SK-N-SH treated with all-trans-retinoic acid at 6 μM for 48 hours (cell line): Measurements from ENCODE around the gene TET3.

ENCODE experiments used
- ATAC-seq: fragments of 200-7000 bp; cut with Tn5 transposase; 3 replicates; pipeline ENCODE4 v1.9.1; 2020; ENCODE audit warnings: mild to moderate bottlenecking, moderate library complexity
- ARNTL ChIP-seq: fragments of 450-650 bp; formaldehyde crosslinking; IDR thresholded peaks from 2 replicates; pipeline ENCODE4 v1.5.0; 2020; ENCODE audit warnings: low read depth, mild to moderate bottlenecking, moderate library complexity, borderline replicate concordance
- BACH2 ChIP-seq: fragments of 250-450 bp; sonication (Bioruptor Pico); IDR thresholded peaks from 2 replicates; pipeline ENCODE4 v1.9.0; 2021; ENCODE audit warnings: mild to moderate bottlenecking, borderline replicate concordance
- CREB5 ChIP-seq: fragments of 250-450 bp; sonication (Bioruptor Pico); IDR thresholded peaks from 2 replicates; pipeline ENCODE4 v1.5.1; 2020; ENCODE audit warnings: low read depth, mild to moderate bottlenecking, moderate library complexity
- CSDC2 ChIP-seq: fragments of 250-450 bp; sonication (Bioruptor Pico); IDR thresholded peaks from 2 replicates; pipeline ENCODE4 v1.5.0; 2020; ENCODE audit warnings: mild to moderate bottlenecking, moderate library complexity
- CSRNP3 ChIP-seq: fragments of 250-450 bp; sonication (Bioruptor Pico); IDR thresholded peaks from 2 replicates; pipeline ENCODE4 v1.5.1; 2021; ENCODE audit warnings: mild to moderate bottlenecking, moderate library complexity
- GLIS3 ChIP-seq: fragments of 250-450 bp; sonication (Bioruptor Pico); IDR thresholded peaks from 2 replicates; pipeline ENCODE4 v1.5.0; 2020; ENCODE audit warnings: mild to moderate bottlenecking, moderate library complexity
- OSR1 ChIP-seq: fragments of 250-450 bp; sonication (Bioruptor Pico); IDR thresholded peaks from 2 replicates; pipeline ENCODE4 v1.8.0; 2022; ENCODE audit warnings: moderate library complexity, mild to moderate bottlenecking, inconsistent platforms
- POU6F1 ChIP-seq: fragments of 250-450 bp; sonication (Bioruptor Pico); IDR thresholded peaks from 2 replicates; pipeline ENCODE4 v1.8.0; 2021; ENCODE audit warnings: low read depth, mild to moderate bottlenecking, moderate library complexity, borderline replicate concordance
- PPARA ChIP-seq: fragments of 250-450 bp; sonication (Bioruptor Pico); IDR thresholded peaks from 2 replicates; pipeline ENCODE4 v1.5.0; 2020; ENCODE audit warnings: mild to moderate bottlenecking, borderline replicate concordance
- RARB ChIP-seq: fragments of 250-450 bp; sonication (Bioruptor Pico); IDR thresholded peaks from 2 replicates; pipeline ENCODE4 v1.8.0; 2021; ENCODE audit warnings: mild to moderate bottlenecking, moderate library complexity
- SNAI2 ChIP-seq: fragments of 250-450 bp; sonication (Bioruptor Pico); IDR thresholded peaks from 2 replicates; pipeline ENCODE4 v1.5.0; 2020; ENCODE audit warnings: mild to moderate bottlenecking, moderate library complexity
- TCF4 ChIP-seq: fragments of 250-450 bp; sonication (Bioruptor Pico); IDR thresholded peaks from 2 replicates; pipeline ENCODE4 v1.8.0; 2021; ENCODE audit warnings: mild to moderate bottlenecking, moderate library complexity, borderline replicate concordance
- TOX ChIP-seq: fragments of 250-450 bp; sonication (Bioruptor Pico); IDR thresholded peaks from 2 replicates; pipeline ENCODE4 v1.8.0; 2021; ENCODE audit warnings: mild to moderate bottlenecking, moderate library complexity, borderline replicate concordance
- TSHZ2 ChIP-seq: fragments of 250-450 bp; sonication (Bioruptor Pico); IDR thresholded peaks from 2 replicates; pipeline ENCODE4 v1.5.0; 2020; ENCODE audit warnings: mild to moderate bottlenecking, moderate library complexity
- ZC3H10 ChIP-seq: fragments of 250-450 bp; sonication (Bioruptor Pico); IDR thresholded peaks from 2 replicates; pipeline ENCODE4 v1.5.1; 2021; ENCODE audit warnings: mild to moderate bottlenecking, moderate library complexity
- ZFP30 ChIP-seq: fragments of 450-650 bp; formaldehyde crosslinking; IDR thresholded peaks from 2 replicates; pipeline ENCODE4 v1.5.0; 2022; ENCODE audit warnings: mild to moderate bottlenecking, moderate library complexity
- ZNF565 ChIP-seq: fragments of 450-650 bp; formaldehyde crosslinking; conservative IDR thresholded peaks from 2 replicates; pipeline ENCODE4 v1.5.0; 2020; ENCODE audit warnings: low read depth, mild to moderate bottlenecking, moderate library complexity
- ZNF70 ChIP-seq: fragments of 450-650 bp; formaldehyde crosslinking; IDR thresholded peaks from 2 replicates; pipeline ENCODE4 v1.5.0; 2020; ENCODE audit warnings: mild to moderate bottlenecking, moderate library complexity
- ZNF8 ChIP-seq: fragments of 450-650 bp; formaldehyde crosslinking; IDR thresholded peaks from 2 replicates; pipeline ENCODE4 v1.5.0; 2020; ENCODE audit warnings: mild to moderate bottlenecking, moderate library complexity

TET3 gene

GRCh38 chr2:73984922-73985307 lies 205 bp downstream of the TET3 start:
- no peak for ATAC-seq
- TF ChIP-seq CREB5 (CRISPR knock-in tag), result no peak
- TF ChIP-seq ZNF8 (CRISPR knock-in tag), result no peak
- no peak for TF ChIP-seq OSR1
- no peak for TF ChIP-seq ZFP30 (CRISPR knock-in tag)
- TF ChIP-seq TCF4 (CRISPR knock-in tag), result no peak

GRCh38 chr2:73985308-73986084 lies 786 bp downstream of the TET3 start:
- no peak for ATAC-seq
- no peak for TF ChIP-seq ZFP30 (CRISPR knock-in tag)
- TF ChIP-seq ZC3H10 (CRISPR knock-in tag), result no peak
- no peak for TF ChIP-seq ARNTL (CRISPR knock-in tag)
- TF ChIP-seq OSR1, result no peak
- TF ChIP-seq CREB5 (CRISPR knock-in tag), result no peak
- no peak for TF ChIP-seq TOX (CRISPR knock-in tag)
- TF ChIP-seq PPARA (CRISPR knock-in tag), result no peak
- TF ChIP-seq CSRNP3 (CRISPR knock-in tag), result no peak
- no peak for TF ChIP-seq ZNF70 (CRISPR knock-in tag)
- no peak for TF ChIP-seq POU6F1 (CRISPR knock-in tag)
- TF ChIP-seq RARB (CRISPR knock-in tag), result no peak
- no peak for TF ChIP-seq GLIS3 (CRISPR knock-in tag)
- no peak for TF ChIP-seq TSHZ2 (CRISPR knock-in tag)
- no peak for TF ChIP-seq ZNF565
- no peak for TF ChIP-seq TCF4 (CRISPR knock-in tag)
- TF ChIP-seq ZNF8 (CRISPR knock-in tag), result no peak
- no peak for TF ChIP-seq SNAI2
- TF ChIP-seq CSDC2 (CRISPR knock-in tag), result no peak
- no peak for TF ChIP-seq BACH2 (CRISPR knock-in tag)

- TF ChIP-seq ZNF565 (no peak), CREB5 (CRISPR knock-in tag) (no peak), GLIS3 (CRISPR knock-in tag) (no peak), ZNF70 (CRISPR knock-in tag) (no peak), ARNTL (CRISPR knock-in tag) (no peak)
- no peak for ATAC-seq
These were observed 1.5 kb downstream of the TET3 start for GRCh38 chr2:73986085-73986681.
